Heart left ventricle (tissue), 13 donors: Measurements from ENCODE around the gene UEVLD.

Experiments used
- CTCF ChIP-seq, 12 donors: fragments of 200-600 bp; sonication (generic) in 4 of 12; IDR thresholded peaks; one replicate each; pipeline versions ENCODE4 v1.5.0 to v1.8.0; 2018 to 2022; ENCODE audit warnings: antibody characterized with exemption in 12 of 12, mild to moderate bottlenecking in 5 of 12
- POLR2A ChIP-seq, 2 donors: fragments of 450-650 bp; IDR thresholded peaks; one replicate each; pipeline ENCODE4 v1.6.1; 2017; ENCODE audit warnings: antibody characterized with exemption in 2 of 2, mild to moderate bottlenecking in 2 of 2, moderate library complexity in 2 of 2
- donor health status: ischemic (EF 13 %, LVEDD 7.1; RV severe dilation, severe dysfunction).
- donor health status: DM: no; HTN: yes; CAD: no.
- donor health status: DM: no; HTN: no; CAD: no.
- donor health status: ischemic (EF 25% LVEDD 6.9; RV normal size, moderate dysfunction).
- donor health status: ischemic (EF 25% LVEDD 5.7; RV mildly dilated, moderate dysfunction).
- donor health status: ischemic (EF 35%, LVEDD 5.7; RV mildly dilated, moderate dysfunction).
- donor health status: nonischemic (EF 11% LVEDD 7.7; RV severe dilation, severe dysfunction).
- donor health status: DM: yes; HTN: yes; CAD: no.
- donor health status: PGD.
- donor health status: ischemic (EF 29% LVEDD 5.4; RV normal size, mild dysfunction).
- donor health status: nonischemic (EF 23%, LVEDD 6.1; RV moderate dilation, normal function).

- TF ChIP-seq CTCF (IDR thresholded peaks at IDR 0.05), result no peak
- TF ChIP-seq POLR2A (IDR thresholded peaks at IDR 0.05), result no peak
Measured at GRCh38 chr11:18633256-18634139, 45.0 kb upstream of the UEVLD start.
